Cardiac septum (tissue), 1 donor: Measurements from ENCODE around the gene EPB41L5. TPM values are rescaled to one million over a fixed set of nuclear protein-coding genes. Genes with fewer than 3 reads are reported as not detected.
"Not testable (repeated sequence)": the region's sequence is repeated elsewhere in the genome, so short reads cannot be mapped to it uniquely, and the experiment has no call there.

Experiments
- DNase-seq: peaks from one replicate; pipeline ENCODE4 v3.0.0-alpha.2; 2020; ENCODE audit warnings: low spot score
- intact Hi-C: fragments of 100-400 bp; cut with DNase I; formaldehyde crosslinking; loops from one replicate; pipeline ENCODE4 v1.14.0; 2022
- total RNA-seq: library from RNA; stranded (reverse); fragmentation: NEBNext Ultra II Directional; extraction: Animal tissue kit (Norgen Biotek cat#: 25700); gene quantifications from one replicate; pipeline ENCODE4 v1.2.1, GENCODE V29; 2021
- donor health status: DM: no; HTN: no; CAD: no.

EPB41L5 gene
- total RNA-seq, 1 donor from 2014 or later: 15.7 TPM

- no peak for DNase-seq
- intact Hi-C loops: no loop called here
These were observed 119.3 kb downstream of the EPB41L5 start for GRCh38 chr2:120132190-120132589.

GRCh38 chr2:120132691-120133090 is 119.8 kb downstream of the EPB41L5 start:
- no peak for DNase-seq
- intact Hi-C loops: no loop called here

GRCh38 chr2:120133572-120134244 is 120.8 kb downstream of the EPB41L5 start:
- intact Hi-C loops: no loop called here
- no peak for DNase-seq

- intact Hi-C loops: no loop called here
These were observed 121.4 kb downstream of the EPB41L5 start for GRCh38 chr2:120134263-120134662.

DNA sequence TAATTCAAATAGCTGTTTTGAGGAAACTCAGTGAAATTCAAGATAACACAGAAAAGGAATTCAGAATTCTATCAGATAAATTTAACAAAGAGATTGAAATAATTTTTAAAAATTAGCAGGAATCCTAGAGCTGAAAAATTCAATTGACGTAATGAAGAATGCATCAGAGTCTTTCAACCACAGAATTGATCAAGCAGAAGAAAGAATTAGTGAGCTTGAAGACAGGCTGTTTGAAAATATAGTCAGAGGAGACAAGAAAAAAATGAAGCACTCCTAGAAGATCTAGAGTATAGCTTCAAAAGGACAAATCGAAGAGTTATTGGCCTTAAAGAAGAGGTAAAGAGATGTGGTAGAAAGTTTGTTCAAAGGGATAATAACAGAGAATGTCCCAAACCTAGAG is 122.1 kb downstream of the EPB41L5 start:
- DNase-seq, intact Hi-C loops: not testable (repeated sequence)

More at GRCh38 chr2:120134263-120134662, 121.4 kb downstream of the EPB41L5 start:
- no peak for DNase-seq

DNA sequence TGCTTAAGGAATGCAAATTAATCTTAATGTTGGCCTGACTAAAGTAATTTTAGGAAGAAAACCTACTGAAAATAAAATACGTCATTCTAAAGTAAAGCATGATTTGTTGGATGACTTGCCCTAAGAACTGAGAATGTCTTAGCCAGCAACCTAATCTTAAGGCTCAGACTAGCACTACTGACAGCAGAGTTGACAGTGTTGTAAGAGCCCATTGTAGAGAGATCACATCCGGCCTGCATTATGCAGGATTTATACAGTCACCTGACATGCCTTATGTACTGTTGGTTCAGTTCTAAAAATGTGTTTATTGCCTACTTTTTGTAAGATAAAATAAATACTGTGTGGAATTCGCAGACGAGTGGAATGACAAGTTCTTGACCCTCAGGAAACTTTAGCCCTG is 128.0 kb downstream of the EPB41L5 start:
- intact Hi-C loops: no loop called here
- no peak for DNase-seq

DNA sequence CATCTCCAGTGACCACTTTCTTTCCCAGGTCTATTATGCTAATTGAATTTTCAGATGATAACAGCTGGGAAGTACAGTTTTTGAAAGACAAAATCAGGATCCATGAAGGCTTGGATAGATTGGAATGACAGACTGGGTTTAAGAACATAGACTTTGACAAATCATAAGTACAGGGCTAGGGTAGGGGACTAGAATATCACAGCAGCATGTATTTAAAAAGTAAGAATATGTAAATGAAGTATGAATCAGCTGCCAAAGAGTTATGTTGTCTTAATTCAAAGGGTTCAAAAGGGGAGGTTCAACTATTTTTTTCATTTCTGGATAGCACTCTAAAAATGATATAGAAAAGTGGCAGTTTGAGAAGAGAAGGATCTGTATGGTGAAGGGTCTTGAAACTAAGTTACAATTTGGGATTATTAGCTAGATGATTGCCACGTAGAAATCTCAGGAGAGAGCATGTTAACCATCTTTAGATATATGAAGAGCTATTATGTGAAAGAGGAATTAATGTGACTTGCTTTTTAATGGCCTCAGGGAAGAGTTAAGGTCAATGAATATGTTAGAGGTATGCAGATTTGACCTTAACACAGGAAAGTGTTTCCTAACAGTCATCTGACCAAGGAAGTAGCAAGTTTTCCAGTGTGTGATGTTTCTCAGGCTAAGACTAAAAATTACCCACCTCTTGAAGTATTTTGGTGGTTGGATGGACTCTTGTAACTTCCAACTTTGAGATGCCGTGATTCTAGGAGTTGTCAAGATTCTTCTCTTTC is 128.6 kb downstream of the EPB41L5 start:
- no peak for DNase-seq
- intact Hi-C loops: no loop called here

GRCh38 chr2:120142528-120143219 is 129.8 kb downstream of the EPB41L5 start:
- intact Hi-C loops: no loop called here
- DNase-seq: no peak

DNA sequence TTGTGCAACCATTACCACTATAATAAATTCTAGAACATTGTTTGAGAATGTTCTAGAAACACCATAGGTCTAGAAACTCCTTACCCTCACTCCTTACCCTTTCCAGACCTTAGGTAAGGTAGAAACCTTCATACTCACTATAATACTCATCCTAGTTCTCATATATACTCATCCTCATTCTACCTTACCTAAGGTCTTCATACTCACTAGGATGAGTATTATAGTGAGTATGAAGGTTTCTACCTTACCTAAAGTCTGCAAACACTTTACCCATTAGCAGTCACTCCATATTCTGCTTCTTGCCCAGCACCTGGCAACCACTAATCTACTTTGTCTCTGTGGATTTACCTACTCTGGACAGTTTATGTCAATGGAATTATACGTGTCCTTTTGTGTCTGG is 135.4 kb downstream of the EPB41L5 start:
- DNase-seq: no peak
- intact Hi-C loops: no loop called here

DNA sequence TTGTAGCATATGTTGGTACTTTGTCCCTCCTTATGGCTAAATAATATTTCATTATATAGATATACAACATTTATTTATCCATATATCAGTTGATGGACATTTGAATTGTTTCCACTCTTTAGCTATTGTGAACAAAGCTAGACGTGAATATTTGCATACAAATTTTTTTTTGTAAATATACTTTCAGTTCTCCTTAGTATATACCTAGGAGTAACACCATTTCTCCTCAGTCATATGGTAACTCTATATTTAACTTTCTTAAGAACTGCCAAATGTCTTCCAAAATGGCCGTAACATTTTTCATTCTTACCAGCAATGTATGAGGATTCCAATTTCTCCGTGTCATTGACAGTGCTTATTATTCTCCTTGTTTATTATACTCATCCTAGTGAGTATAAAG is 135.8 kb downstream of the EPB41L5 start:
- no peak for DNase-seq
- intact Hi-C loops: no loop called here

DNA sequence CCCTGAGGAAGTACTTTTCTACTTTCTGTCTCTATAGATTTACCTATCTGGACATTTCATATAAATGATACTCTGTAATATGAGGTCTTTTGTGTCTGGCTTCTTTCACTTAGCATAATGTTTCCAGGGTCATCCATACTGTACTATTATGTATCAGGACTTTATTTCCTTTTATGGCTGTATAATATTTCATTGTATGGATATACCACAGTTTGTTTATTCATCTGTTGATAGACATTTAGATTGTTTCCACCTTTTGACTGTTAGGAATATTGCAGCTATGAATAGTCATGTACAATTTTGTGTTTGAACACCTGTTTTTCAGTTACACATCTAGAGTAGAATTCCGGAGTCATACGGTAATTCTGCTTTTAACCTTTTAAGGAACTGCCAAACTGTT is 136.5 kb downstream of the EPB41L5 start:
- intact Hi-C loops: no loop called here
- DNase-seq: no peak

GRCh38 chr2:120150040-120150482 is 137.2 kb downstream of the EPB41L5 start:
- DNase-seq: no peak
- intact Hi-C loops: no loop called here

DNA sequence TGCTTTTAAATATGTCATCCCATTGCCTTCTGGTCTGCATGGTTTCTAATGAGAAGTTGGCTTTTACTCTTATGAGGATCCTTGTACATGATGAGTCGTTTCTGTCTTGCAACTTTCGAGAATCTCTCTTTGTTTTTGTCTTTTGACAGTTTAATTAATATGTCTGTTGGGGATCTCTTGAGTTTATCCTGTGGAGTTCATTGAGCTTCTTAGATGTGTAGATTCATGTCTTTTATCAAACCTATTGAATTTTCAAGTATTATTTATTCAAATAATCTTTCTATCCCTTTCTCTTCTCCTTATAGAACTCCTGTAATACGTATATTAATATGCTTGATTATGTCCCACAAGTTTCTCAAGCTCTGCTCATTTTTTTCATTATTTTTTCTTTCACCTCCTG is 142.4 kb downstream of the EPB41L5 start:
- intact Hi-C loops: no loop called here

GRCh38 chr2:120158658-120159057 is 145.8 kb downstream of the EPB41L5 start:
- DNase-seq, intact Hi-C loops: not testable (repeated sequence)

More for the DNA sequence above, 142.4 kb downstream of the EPB41L5 start:
- DNase-seq: no peak

DNA sequence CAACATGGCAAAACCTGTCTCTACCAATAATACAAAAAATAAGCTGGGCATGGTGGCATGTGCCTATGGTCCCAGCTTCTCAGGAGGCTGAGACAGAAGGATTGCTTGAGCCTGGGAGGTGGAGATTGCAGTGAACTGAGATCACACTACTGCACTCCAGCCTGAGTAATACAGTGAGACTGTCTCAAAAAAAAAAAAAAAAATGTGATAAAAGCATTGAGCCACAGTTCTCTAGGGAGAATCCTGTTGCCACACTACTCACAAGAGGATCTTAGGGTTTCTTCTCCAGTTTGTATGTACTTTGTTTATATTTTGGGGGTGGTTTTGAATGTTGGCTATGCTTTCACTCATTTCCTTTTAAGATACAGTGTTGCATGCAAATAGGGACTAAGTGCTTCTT is 148.3 kb downstream of the EPB41L5 start:
- intact Hi-C loops: no loop called here
- DNase-seq: no peak

DNA sequence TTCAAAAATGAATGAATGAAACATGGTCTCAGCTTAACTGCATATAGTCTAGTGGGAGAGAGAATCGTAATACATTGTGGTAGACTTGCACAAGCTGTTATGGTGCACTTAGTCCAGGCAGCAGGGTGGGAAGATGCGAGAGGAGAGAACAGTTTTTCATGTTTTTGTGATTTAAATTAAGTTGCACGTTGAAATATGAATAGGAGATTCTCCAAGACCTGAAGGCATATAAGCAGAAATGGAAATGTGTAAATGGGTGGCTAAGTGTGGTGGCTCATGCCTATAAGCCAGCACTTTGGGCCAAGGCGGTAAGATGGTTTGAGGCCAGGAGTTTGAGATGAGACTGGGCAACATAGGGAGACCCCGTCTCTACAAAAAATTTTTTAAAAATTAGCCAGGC is 149.8 kb downstream of the EPB41L5 start:
- intact Hi-C loops: no loop called here
- DNase-seq: no peak

DNA sequence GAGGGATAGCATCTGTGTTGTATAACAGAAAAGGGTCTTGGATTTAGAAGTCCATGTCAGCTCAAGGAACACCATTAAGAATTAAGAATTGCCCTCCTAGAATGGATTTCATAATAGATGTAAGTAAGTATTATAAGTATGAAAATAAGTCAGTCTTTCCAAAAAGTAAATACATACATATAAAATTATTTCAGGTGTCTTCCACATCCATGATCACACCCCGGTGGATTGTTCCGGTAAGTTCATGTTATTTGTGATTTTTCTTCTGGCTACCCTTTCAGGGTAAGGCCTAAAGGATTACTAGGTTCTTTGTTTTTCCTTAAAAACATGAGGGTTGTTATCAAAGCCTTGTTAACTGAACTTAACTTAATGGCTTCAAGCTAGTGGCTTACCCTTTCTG is 154.4 kb downstream of the EPB41L5 start:
- intact Hi-C loops: no loop called here
- no peak for DNase-seq

DNA sequence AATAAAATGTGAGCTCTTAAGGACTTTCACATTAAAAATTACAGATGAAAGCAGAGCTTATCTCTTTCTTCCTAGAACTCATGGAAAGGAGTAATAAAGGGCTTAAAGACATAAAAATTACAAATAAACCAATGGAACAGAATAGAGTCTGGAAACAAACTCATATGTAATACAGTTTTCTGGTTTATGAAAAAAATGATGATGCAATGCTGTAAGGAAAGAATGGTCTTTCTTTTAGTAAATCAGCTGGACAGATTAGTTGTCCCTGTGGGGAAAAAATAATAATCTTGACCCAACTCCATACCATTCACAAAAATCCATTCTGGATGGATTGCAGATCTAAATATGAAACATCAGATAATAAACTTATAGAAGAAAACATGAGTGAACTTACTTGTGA is 156.1 kb downstream of the EPB41L5 start:
- intact Hi-C loops: no loop called here
- DNase-seq: no peak

DNA sequence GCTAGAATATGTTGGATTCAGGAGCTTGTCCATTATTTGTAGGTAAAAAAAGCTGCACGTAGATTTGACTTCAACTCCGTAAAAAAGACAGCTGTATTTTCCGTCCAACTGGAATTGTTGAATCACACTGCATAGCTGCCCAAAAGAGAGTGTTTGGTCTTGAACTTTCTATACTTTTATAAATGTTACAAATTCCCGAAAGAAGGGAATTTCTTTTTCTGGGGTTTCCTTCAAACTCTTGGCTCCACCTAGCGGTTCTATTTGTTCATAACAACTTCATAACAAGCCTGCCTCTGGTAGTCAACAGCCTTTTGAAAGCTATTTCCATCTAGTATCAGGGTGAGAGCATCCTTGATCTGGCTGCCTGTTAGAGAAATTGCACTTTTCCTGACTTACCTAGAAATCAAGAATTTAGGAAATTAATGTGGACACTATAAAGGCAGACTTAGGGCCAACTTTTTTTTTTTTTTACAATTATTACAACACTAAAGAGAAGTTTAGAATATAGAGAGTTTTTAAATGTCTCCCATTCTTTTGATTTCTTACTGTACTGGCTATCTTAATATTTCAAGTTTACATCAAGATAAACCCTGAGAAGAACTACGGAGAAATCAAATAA is 162.2 kb downstream of the EPB41L5 start:
- no peak for DNase-seq
- intact Hi-C loops: loop anchor here (2.0 to 5.0 kb wide), 3 partner anchors 66 to 473 kb away; partner anchors contain the start of gene PTPN4

GRCh38 chr2:120176526-120176925 is 163.6 kb downstream of the EPB41L5 start:
- intact Hi-C loops: loop anchor here (5.0 kb wide), 1 partner anchor 474 kb away; no protein-coding TSS in a partner anchor
- no peak for DNase-seq
